ENCODE measurements around the gene PIWIL4.

Gene PIWIL4

GRCh38 chr11:94669023-94669422 lies 101.9 kb downstream of the PIWIL4 start:
- no peak for TF ChIP-seq EZH2phosphoT487 (IDR thresholded peaks at IDR 0.05; ENCODE audit: borderline replicate concordance)
- no peak for TF ChIP-seq CTCF (conservative IDR thresholded peaks at IDR 0.05; ENCODE audit: low read length)
- Histone ChIP-seq H3K27me3 (ENCODE audit: insufficient read depth, low read length, poor library complexity, severe bottlenecking) (no peaks in the 10 kb centered on the region), H4K20me1 (ENCODE audit: insufficient read depth, low read length, poor library complexity, severe bottlenecking) (no peaks in the 10 kb centered on the region), H3K9ac (ENCODE audit: low read depth, low read length, poor library complexity, severe bottlenecking) (no peak overlapping the region), H3K79me2 (ENCODE audit: insufficient read depth, low read length) (no peaks in the 10 kb centered on the region), H3K4me3 (ENCODE audit: low read length, poor library complexity, severe bottlenecking) (no peak overlapping the region), H3K9me2 (replicated peaks; ENCODE audit: low read depth, low read length) (no peaks in the 10 kb centered on the region), H3K4me1 (ENCODE audit: insufficient read depth, low read length, poor library complexity, severe bottlenecking) (no peaks in the 10 kb centered on the region), H3K4me2 (ENCODE audit: low read depth, low read length, poor library complexity, severe bottlenecking) (no peak overlapping the region), H2AFZ (ENCODE audit: low read length) (no peak overlapping the region), H3K9me3 (ENCODE audit: insufficient read depth, low read depth, low read length) (peaks cover 4% of the 10 kb centered on the region; the same call in 1 of the 2 replicates), H3K36me3 (ENCODE audit: insufficient read depth, low read length) (no peaks in the 10 kb centered on the region), H3F3A (ENCODE audit: low read depth) (no peaks in the 10 kb centered on the region)
